Uterus (tissue), 2 donors: ENCODE data around the gene ITIH5.

Experiments
- POLR2A ChIP-seq, 2 donors: fragments of 450-650 bp; IDR thresholded peaks; one replicate each; pipeline ENCODE4 v1.6.1; 2016; ENCODE audit warnings: antibody characterized with exemption in 2 of 2, mild to moderate bottlenecking in 1 of 2, moderate library complexity in 1 of 2
- TF ChIP-seq, protein P1 (sequence below), 4 experiments: fragments of 200-600 bp in 2 of 4; fragments of 450-650 bp in 2 of 4; sonication (generic) in 2 of 4; IDR thresholded peaks; one replicate each; pipeline ENCODE4 v1.5.1; 2016 to 2019; ENCODE audit warnings: antibody characterized with exemption in 4 of 4, mild to moderate bottlenecking in 2 of 4, moderate library complexity in 1 of 4

DNA sequence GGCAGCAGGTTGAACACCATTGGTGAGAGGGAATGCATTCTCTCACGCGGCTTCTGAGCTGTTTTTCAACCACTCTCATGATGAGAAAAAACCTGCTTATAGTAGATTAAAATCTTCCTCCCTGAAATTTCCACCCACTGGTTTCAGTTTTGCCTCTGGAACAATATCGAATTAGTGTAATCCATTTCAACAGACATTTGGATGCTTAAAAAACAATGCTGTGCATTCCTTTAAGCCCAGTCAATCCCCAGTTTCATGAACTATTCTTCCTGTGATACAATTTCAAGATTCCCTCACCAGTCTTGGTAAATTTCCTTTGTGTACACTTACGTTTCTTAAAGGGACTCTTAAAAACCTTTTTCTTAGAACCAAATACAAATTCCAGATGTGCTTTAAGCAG, 89.6 kb downstream of the ITIH5 start:
- no peak for TF ChIP-seq POLR2A (IDR thresholded peaks at IDR 0.05)
- TF ChIP-seq, protein P1, sequence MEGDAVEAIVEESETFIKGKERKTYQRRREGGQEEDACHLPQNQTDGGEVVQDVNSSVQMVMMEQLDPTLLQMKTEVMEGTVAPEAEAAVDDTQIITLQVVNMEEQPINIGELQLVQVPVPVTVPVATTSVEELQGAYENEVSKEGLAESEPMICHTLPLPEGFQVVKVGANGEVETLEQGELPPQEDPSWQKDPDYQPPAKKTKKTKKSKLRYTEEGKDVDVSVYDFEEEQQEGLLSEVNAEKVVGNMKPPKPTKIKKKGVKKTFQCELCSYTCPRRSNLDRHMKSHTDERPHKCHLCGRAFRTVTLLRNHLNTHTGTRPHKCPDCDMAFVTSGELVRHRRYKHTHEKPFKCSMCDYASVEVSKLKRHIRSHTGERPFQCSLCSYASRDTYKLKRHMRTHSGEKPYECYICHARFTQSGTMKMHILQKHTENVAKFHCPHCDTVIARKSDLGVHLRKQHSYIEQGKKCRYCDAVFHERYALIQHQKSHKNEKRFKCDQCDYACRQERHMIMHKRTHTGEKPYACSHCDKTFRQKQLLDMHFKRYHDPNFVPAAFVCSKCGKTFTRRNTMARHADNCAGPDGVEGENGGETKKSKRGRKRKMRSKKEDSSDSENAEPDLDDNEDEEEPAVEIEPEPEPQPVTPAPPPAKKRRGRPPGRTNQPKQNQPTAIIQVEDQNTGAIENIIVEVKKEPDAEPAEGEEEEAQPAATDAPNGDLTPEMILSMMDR (IDR thresholded peaks at IDR 0.05) = no peak
